NCI-H446 (cell line): ENCODE measurements around the gene KIFC1.

Experiments used
- DNase-seq, 2 experiments: peaks; one replicate each; lab custom pipeline; 2025; lab: John Stamatoyannopoulos, UW

The KIFC1 gene

DNA sequence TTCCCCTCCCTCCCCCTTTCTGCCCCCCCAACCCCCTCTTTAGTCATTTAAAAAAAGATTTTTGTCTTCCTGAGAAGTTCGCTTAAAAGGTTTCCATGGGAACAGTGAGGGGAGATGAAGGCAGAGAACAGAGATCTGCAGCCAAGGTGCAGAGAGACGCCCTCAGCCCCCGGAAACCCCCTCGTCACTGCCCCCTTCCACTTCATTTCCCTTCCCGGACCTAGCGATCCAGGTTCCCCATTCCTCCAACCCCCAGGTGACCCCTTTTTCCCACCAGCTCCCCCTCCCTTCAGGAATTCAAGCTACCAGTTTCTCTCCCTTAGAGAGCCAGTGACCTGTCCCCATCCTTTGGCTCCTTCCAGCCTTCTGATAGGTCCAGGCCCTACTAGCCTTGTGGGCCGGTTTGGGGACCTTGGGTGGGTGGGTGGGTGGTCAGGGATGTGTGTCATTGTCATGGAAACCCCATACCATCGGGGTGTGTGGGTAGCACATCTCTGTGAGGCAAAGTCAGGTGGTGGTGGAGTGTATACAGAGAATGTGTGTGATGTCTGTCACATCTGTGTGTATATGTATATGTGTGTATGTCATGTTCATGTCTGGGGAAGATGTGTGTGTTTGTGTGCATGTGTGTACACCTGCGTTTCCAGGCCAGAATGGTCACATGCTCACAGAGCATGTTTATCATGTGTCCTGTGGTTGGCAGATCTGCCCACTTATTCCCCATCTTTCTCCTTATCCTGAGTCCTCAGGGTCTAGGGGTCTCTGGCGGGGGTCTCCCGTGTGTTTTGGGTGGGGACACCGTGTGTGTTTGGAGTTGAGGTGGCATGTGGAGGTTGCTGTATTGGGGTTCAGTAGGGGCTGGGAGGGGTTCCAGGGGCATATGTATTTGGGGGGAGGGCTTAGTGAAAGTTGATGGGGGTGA, 35.2 kb downstream of the KIFC1 start:
- no peak for DNase-seq

DNA sequence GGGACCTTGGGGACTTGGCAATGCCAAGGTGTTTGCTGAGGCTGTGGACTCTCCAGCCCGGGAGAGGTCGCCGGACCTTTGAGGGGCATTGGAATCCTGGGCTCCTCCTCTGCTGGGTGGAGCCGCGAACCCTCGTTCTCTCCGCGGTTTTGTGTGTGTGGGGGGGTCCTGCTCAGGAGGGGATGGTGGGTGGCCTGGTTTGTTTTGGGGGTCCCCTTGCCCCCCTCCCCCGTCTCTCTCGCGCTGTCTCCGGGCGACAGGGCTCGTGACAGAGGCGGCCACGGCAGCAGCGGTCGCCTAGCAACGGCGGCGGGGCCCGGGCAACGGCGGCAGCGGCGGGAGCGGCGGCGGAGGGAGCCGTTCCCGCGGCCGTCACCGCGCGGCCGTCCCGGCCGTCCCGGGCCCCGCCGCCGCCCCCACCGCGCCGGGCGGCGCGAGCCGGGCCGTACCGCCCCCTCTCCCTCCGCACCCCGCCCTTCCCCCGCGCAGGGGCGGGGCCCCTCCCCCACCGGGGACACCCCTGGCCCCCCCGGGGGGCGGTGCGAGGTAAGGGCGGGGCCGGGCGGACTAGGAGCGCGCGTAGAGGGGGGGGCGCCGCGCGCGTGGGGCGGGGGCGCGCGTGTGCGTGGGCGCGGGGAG, 36.1 kb downstream of the KIFC1 start:
- DNase-seq, result peak in 1 of 2 experiments; percentile 16

DNA sequence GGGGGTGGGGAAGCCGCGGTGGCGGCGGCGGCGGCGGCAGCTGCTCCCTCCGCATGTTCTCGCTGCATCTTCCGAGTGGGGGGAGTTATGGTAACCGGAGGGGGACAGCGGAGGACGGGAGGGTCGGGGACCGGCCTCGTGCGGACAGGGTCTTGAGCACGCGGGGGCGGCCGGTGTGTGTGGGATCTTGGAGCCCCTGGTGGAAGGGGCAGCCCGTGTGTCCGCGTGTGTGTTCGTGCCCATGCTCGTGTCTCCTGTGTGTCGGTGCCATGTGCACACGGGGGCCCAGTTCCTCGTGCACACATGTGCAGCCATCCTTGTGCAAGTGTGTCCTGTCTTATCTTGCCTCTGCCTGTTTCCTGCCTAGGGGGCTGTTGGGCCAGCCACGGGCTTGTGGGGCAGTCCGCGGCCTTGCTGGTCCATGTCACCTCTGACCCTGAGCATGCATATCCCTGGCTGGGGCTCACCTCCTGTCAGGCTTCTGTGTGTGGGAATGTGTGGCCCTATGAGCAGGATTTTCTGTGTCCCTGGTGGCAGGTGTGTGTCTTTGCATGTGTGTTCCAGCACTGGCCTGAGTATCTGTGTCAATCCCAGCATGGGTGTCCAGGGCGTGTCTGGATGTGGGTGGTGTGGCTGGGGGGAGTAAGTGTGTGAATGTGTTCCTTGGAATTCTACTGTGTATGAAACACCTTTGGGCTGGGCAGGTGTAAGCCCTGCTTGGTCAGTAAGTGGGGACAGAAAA, 36.8 kb downstream of the KIFC1 start:
- no peak for DNase-seq

DNA sequence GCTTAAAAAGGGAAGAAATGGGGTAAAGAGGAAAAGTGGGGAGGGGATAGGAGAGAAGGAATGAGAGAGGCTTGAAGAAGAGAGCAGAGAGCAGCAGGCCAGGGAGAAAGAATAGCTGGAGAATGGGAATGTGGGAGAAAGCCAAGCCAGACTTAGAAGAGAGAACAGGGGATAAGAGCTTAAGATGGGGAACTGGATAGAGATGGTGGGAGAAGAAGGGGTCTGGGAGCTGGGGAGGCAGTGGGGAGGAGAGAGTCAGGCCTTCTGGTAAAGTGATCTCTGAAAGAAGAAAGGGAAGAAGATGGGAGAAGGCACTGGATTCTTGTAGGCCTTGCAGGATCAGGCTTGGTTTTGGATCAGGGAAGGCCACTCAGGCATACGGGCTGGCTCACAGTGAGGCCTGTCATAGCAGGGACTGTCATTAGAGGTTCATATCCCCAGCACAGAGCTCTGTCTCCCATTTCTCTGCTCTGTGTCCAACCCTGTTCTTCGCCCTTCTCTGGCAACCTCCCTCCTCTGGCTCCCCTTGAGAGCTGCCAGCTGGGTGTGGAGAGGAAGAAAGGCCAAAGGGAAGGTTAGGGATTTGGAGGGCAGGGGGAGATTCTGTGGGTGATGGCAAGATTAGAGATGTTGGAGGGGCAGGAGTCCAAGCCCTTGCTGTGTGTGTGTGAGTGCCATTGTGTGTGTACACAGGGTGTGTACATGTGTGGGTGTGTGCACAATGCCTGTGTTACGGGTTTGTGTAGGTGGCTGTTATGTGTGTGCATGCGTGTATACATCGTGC, 37.5 kb downstream of the KIFC1 start:
- no peak for DNase-seq

DNA sequence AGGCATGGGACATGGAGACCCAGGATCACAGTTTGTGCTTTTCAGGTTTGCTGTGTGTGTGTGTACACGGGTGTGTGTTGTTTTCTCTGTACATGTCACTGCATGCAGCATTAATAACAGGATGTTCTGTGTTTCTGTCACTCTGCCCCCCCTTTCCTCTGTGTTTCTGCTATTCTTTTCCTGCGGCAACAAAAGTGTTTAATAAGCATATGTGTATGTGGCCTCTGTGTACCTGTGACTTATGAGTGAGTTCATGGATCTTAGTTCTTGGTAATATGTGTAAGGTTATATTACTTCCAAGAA, 38.1 kb downstream of the KIFC1 start:
- no peak for DNase-seq

DNA sequence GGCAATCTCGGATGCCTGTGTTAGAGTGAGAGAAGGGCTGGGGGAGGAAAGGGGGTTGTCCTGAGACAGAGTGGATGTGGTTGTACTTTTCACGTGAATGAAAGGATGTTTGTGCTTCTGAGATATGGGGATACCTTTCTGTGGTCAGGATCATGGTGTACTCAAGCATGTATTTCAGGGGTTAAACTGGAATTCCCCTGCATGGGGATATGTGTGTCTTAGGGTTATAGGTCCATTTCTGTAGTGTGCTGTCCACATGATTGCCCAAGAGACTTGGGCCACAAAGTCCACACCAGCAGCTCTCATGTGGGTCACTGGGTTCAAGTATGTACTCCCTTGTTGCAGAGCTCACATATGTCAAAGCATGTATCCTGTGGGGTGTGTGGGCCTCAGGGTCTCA, 38.7 kb downstream of the KIFC1 start:
- DNase-seq, result no peak

DNA sequence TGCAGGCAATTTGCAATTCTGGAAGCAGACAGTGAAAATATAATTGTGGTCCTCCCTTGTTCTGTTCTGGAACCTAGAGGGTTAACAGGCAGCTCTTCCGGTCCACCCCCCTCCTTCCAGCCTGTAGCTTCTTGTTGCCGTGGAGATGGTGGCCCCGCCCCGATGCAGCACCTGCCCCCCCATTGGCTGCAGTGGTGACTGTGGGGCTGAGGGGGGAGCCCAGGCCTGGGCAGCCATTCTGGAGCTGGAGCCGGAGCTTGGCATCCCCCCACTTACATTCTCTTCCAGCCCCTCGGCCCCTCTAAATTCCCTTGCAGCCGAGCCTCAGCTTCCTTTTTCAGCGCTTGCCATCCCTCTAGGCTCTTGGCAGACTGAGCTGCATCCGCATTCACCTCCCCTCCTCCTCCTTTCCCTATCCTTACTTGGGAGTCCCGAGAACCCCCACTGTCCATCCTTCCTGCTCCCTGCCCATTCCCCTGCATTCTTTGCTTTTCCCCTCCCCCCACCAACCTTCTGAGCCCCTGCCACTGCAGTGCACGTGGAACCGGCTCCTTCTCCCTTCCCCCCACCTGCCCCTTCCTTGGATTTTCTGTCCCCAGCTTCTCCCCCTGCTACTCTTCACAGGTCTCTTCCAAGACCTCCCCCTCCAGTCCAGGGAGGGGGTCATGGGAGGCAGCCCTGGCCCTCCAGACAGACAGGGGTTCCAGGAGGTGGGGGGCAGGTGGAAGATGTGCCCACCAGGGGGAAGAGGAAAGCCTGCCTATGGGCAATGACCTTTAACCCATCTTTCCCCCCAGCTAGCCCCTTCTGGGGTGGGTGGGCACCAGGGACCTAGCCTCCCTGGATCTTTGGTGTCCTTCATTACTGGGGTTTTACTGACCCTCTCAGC, 39.6 kb downstream of the KIFC1 start:
- DNase-seq, result peak; percentile 40 to 56

DNA sequence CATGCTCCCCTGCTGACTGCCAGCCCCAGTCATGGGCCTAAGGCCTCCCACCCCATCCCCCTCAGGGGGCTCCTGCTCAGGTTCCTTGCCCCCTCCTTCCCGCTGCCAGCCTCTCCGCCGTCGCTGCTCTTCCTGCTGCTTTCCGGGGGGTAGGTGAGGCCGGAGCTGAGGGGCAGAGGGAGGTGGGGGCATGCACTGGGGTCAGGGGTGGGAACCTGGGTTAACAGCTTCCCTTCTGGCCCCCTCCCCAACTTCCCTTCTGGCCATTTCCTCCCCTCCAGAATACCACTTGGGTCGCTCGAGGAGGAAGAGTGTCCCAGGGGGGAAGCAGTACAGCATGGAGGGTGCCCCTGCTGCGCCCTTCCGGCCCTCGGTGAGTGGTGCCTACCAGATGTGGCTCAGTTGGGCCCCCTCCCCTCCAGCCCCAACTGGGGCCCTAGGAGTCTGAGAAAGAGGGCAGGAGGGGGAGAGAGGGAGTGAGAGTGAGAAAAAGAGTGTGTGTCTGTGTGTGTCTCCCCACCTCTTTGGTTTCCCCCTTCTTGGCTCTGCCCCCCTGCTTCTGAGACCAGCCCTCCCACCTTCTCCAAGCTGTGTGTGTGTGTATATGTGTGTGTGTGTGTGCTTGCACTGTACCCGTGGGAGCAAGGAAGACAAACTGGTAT, 40.4 kb downstream of the KIFC1 start:
- DNase-seq, result no peak

DNA sequence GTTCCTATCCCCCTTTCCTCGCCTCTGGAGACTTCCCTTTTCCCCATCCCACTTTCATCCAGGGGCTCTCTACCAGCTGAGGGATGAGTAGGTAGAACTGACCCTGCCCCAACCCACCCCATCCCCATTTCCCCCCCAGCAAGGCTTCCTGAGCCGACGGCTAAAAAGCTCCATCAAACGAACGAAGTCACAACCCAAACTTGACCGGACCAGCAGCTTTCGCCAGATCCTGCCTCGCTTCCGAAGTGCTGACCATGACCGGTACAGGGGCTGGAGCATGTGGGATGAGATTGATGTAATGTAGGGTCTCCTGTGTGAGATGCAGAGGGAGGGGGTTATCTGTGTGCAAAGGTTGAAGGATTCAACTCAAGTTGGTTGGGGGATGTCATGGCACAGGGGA, 40.9 kb downstream of the KIFC1 start:
- no peak for DNase-seq

DNA sequence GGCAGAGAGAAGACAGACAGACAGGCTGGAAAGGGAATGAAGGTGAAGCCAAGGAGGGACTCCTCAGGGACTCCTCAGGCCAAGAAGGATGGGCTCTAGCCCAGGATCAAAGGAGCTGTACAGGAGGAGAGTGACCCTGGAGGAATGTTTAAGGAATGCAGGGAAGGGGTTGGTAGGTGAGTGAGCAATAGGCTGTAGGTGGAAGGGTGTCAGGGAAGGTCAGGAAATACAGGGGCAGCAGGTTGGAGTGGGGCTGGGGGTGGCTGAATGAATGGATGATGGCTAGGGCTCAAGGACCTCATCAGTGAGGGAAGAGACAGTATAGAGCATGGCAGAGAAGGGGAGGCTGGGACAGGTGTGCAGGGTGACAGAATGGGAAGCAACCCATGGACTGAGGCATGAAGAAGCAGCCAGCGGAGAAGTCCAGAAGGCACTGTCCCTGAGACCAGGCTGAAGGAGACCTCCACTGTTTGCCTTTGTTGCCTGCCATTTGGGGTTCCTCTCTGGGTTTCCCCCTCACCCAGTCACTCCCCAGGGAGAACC, 41.4 kb downstream of the KIFC1 start:
- DNase-seq, result no peak

DNA sequence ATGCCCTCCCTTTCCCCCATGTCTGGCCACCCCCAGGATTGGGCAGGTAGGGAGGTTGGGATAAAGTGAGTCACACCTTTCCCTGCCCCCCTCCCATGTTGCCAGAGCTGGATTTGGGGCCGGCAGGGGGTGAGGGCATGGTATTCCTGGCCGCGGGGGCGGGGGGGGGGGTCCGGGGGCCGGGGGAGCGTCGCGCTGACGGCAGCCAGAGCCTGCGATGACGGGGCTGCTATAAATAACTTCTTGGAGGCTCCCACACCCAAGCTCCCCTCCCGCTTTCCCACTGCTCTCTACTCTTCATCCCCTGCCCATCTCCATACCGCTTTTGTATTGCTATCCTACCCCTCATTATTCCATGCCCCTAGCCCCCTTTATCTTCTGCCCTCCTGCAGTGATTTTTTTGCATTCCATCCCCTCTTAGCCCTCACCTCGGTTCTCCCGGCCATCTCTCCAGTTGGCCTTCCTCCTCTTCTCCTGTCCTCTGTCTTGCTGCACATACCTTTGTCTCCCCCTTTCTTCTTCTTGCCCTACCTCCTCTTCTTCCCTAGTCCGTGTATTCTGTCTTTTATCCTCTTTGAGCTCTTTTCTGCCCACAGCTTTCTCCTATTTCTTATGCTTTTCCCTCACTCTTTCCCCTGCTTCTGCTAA, 42.0 kb downstream of the KIFC1 start:
- DNase-seq, result no peak

DNA sequence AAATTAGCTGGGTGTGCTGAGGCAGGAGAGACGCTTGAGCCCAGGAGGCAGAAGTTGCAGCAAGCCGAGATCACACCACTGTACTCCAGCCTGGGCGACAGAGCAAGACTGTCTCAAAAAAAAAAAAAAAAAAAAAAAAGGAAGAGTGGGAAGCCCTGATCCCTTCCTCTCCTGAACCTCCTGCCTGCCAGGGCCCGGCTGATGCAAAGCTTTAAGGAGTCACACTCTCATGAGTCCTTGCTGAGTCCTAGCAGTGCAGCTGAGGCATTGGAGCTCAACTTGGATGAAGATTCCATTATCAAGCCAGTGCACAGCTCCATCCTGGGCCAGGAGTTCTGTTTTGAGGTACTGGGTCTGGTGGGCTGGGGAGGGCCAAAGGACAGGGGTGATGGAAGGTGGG, 43.3 kb downstream of the KIFC1 start:
- no peak for DNase-seq

DNA sequence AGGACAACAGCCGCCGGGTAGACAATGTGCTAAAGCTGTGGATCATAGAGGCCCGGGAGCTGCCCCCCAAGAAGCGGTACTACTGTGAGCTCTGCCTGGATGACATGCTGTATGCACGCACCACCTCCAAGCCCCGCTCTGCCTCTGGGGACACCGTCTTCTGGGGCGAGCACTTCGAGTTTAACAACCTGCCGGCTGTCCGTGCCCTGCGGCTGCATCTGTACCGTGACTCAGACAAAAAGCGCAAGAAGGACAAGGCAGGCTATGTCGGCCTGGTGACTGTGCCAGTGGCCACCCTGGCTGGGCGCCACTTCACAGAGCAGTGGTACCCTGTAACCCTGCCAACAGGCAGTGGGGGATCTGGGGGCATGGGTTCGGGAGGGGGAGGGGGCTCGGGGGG, 46.0 kb downstream of the KIFC1 start:
- DNase-seq, result no peak

DNA sequence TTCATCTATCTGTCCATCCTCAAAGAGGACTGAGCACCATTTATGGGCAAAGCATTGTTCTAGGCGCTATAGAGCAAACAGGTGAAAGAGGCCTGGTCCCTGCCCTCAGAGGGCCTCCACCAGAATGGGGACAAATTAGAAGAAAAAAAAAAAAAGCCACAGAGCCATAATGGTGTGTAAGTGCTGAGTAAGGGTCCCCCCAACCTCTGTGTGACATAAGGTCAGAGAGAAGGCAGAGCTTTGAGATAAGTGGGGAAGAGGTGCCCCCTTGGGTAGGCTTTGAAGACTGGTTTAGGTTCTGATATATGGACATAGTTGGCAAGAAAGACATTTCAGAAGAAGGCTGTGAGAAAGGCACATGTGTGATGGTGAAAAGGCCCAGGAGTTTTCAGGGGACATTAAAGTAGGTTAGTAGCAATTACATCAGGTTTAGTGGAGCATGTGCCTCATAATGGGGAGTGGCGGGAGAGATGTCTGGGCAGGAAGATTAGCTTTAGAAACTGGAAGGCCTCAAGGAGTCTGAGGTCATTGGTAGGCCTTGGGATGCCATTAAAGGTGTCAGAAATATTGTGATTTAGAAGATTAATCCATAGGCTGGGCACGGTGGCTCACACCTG, 47.5 kb downstream of the KIFC1 start:
- no peak for DNase-seq

DNA sequence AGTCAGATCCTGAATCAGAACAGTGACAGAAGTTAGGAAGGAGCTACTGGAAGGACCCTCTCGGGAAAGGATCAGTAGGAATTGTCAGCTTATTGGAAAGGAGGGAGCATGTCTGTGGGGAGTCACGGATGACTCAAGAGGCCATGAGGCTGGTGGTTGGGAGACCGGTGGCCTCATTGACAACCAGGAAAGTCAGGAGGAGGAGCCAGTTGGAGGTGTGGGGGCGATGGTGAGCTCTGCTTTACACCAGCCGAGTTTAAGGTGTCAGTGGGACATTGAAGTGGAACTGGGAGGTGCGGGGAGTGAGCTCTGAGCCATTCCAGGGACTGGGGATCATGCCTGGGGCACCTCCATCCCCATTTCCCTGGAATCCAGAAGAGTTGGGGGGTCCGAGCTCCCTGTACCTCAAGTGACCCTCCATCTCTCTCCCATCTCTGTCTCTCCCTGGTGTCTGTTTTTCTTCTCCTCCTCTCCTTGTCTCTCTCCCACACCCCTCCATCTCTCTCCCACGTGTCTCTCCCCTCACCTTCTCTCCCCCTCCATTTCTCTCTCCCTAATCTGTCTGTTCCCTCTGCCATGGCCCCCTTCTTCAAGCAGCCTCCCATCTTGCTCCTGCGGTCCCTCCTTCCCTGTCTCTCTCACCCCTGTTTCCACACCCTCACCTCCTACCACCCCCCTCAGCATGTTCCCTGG, 48.5 kb downstream of the KIFC1 start:
- no peak for DNase-seq

DNA sequence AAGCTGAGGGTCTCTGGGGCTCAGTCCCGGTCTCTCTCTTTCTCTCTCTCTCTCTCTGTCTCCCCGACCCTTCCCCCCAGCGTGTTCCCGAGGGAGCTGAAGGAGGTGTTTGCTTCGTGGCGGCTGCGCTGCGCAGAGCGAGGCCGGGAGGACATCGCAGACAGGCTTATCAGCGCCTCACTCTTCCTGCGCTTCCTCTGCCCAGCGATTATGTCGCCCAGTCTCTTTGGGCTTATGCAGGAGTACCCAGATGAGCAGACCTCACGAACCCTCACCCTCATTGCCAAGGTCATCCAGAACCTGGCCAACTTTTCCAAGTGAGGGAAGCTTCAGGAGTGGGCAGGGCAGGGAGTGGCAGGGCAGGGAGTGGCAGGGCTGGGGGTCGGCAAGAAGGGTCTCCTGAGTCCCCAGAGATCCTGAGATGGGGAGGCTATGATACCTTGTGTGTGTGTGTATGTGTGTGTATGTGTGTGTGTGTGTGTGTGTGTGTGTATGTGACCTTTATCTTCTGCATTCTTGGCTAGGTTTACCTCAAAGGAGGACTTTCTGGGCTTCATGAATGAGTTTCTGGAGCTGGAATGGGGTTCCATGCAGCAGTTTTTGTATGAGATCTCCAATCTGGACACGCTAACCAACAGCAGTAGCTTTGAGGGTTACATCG, 49.2 kb downstream of the KIFC1 start:
- no peak for DNase-seq

DNA sequence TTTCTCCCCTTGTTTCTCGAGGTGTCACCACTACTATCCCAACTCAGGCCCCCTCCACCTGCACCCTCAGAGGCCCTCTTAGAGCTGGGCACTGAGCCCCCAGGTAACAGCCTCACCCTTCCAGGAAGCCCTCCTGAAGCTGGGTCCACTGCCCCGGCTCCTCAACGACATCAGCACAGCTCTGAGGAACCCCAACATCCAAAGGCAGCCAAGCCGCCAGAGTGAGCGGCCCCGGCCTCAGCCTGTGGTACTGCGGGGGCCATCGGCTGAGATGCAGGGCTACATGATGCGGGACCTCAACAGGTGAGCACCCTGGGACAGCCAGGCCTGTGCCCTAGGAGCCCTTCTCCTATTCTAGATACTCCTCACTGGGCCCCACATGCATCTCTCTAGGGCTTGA, 49.8 kb downstream of the KIFC1 start:
- no peak for DNase-seq

DNA sequence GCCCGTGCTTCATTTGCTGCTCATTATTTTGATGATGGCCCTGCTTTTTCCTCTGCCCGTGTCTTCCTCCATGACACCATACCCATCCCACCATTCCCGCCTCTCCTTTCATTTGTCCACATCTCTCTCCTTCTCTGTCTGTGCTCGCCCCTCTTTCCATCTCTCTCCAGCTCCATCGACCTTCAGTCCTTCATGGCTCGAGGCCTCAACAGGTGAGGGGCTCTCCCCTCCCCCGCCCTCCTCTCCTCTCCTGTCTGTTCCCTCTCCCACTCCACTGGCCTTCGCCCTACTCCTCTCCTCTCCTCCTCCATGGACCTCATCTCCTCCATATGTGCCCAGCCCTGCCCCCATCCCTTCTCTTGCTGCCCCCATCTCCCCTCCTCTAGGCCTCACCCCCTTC, 50.7 kb downstream of the KIFC1 start:
- no peak for DNase-seq
